MM.1S (cell line): ENCODE results near the gene NSD1.

Source experiments
- DNase-seq: peaks from one replicate; pipeline ENCODE4 v3.0.0-alpha.2; 2015
- H2AFZ ChIP-seq: fragments of 300-600 bp; sonication (generic); 2 replicates; pipeline ENCODE4 v1.6.0; 2016; ENCODE audit warnings: antibody characterized with exemption, low read length
- H3F3A ChIP-seq: fragments of 300-600 bp; sonication (generic); 2 replicates; pipeline ENCODE4 v1.6.1; 2016; ENCODE audit warnings: mild to moderate bottlenecking, antibody characterized with exemption, low read length, moderate library complexity, mixed read lengths; ENCODE audit not compliant: insufficient read depth
- H3K27ac ChIP-seq: fragments of 300-600 bp; sonication (generic); 2 replicates; pipeline ENCODE4 v1.5.1; 2016; ENCODE audit warnings: mild to moderate bottlenecking, low read length
- H3K27me3 ChIP-seq: fragments of 300-600 bp; sonication (generic); replicated peaks from 2 replicates; pipeline ENCODE4 v1.6.0; 2016; ENCODE audit warnings: low read length; ENCODE audit not compliant: insufficient read depth
- H3K36me3 ChIP-seq: fragments of 300-600 bp; sonication (generic); replicated peaks from 2 replicates; pipeline ENCODE4 v1.6.1; 2016; ENCODE audit warnings: mild to moderate bottlenecking, low read length, mixed read lengths; ENCODE audit not compliant: insufficient read depth
- H3K4me1 ChIP-seq: fragments of 300-600 bp; sonication (generic); 2 replicates; pipeline ENCODE4 v1.6.1; 2016; ENCODE audit warnings: low read length, mixed read lengths
- H3K4me2 ChIP-seq: fragments of 300-600 bp; sonication (generic); 2 replicates; pipeline ENCODE4 v1.6.0; 2016; ENCODE audit warnings: low read depth, low read length
- H3K4me3 ChIP-seq: fragments of 300-600 bp; sonication (generic); 2 replicates; pipeline ENCODE4 v1.5.1; 2016; ENCODE audit warnings: low read length, mixed read lengths
- H3K79me2 ChIP-seq: fragments of 300-600 bp; sonication (generic); 2 replicates; pipeline ENCODE4 v1.6.1; 2016; ENCODE audit warnings: mixed run types, low read length, mixed read lengths
- H3K9ac ChIP-seq: fragments of 300-600 bp; sonication (generic); 2 replicates; pipeline ENCODE4 v1.6.1; 2016; ENCODE audit warnings: low read length, mixed read lengths
- H3K9me2 ChIP-seq: fragments of 300-600 bp; sonication (generic); replicated peaks from 2 replicates; pipeline ENCODE4 v1.6.1; 2016; ENCODE audit warnings: mild to moderate bottlenecking, low read length, mixed read lengths; ENCODE audit not compliant: insufficient read depth
- H3K9me3 ChIP-seq: fragments of 300-600 bp; sonication (generic); replicated peaks from 2 replicates; pipeline ENCODE4 v1.6.1; 2016; ENCODE audit warnings: mild to moderate bottlenecking, low read length, mixed read lengths; ENCODE audit not compliant: insufficient read depth
- H4K20me1 ChIP-seq: fragments of 300-600 bp; sonication (generic); 2 replicates; pipeline ENCODE4 v1.6.1; 2016; ENCODE audit warnings: mild to moderate bottlenecking, low read length, moderate library complexity, mixed read lengths; ENCODE audit not compliant: insufficient read depth
- EZH2 ChIP-seq: fragments of 300-600 bp; sonication (generic); optimal IDR thresholded peaks from 2 replicates; pipeline ENCODE3; 2017; ENCODE audit warnings: low read depth, mild to moderate bottlenecking, antibody characterized with exemption, low read length, mixed read lengths
- EZH2phosphoT487 ChIP-seq: fragments of 300-600 bp; sonication (generic); IDR thresholded peaks from 2 replicates; pipeline ENCODE4 v1.6.1; 2018; ENCODE audit warnings: antibody characterized with exemption, low read length
- TF ChIP-seq, protein P1 (sequence below): fragments of 300-600 bp; sonication (generic); IDR thresholded peaks from 2 replicates; pipeline ENCODE4 v1.5.1; 2016; ENCODE audit warnings: antibody characterized with exemption, low read length, mixed read lengths

The NSD1 gene

DNA sequence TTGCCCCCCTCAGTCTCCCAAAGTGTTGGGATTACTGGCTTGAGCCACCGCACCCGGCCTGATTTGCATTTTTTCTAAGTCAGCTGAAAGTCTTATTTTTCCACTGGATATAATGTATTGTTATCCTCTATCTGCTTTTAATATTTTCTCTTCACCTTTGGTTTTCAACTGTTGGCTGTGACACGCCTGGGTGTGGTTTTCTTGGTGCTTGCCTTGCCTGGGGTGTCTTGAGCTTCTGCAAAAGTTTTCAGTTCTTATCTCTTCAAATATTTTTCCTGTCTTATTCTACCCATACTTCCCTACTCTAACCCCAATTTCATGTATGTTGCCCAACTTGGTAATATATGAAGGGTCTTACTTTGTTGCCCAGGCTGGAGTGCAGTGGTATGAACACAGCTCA, 182.4 kb downstream of the NSD1 start:
- H3K27ac ChIP-seq, result no peak overlapping the region
- H3K4me3 ChIP-seq, result no peak overlapping the region
- H3K27me3 ChIP-seq, result no peaks in the 10 kb centered on the region
- H3F3A ChIP-seq, result peaks cover 19% of the 10 kb centered on the region
- no peak overlapping the region for H2AFZ ChIP-seq
- TF ChIP-seq, protein P1, sequence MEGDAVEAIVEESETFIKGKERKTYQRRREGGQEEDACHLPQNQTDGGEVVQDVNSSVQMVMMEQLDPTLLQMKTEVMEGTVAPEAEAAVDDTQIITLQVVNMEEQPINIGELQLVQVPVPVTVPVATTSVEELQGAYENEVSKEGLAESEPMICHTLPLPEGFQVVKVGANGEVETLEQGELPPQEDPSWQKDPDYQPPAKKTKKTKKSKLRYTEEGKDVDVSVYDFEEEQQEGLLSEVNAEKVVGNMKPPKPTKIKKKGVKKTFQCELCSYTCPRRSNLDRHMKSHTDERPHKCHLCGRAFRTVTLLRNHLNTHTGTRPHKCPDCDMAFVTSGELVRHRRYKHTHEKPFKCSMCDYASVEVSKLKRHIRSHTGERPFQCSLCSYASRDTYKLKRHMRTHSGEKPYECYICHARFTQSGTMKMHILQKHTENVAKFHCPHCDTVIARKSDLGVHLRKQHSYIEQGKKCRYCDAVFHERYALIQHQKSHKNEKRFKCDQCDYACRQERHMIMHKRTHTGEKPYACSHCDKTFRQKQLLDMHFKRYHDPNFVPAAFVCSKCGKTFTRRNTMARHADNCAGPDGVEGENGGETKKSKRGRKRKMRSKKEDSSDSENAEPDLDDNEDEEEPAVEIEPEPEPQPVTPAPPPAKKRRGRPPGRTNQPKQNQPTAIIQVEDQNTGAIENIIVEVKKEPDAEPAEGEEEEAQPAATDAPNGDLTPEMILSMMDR, result no peak
- TF ChIP-seq EZH2phosphoT487 (no peak), EZH2 (no peak)
- H3K9me3 ChIP-seq, result no peaks in the 10 kb centered on the region
- H3K9ac ChIP-seq, result no peak overlapping the region
- no peak overlapping the region for H3K4me2 ChIP-seq
- DNase-seq, result no peak
- peaks cover 7% of the 10 kb centered on the region for H3K79me2 ChIP-seq
- no peaks in the 10 kb centered on the region for H4K20me1 ChIP-seq
- H3K9me2 ChIP-seq, result no peaks in the 10 kb centered on the region
- no peaks in the 10 kb centered on the region for H3K4me1 ChIP-seq
- no peaks in the 10 kb centered on the region for H3K36me3 ChIP-seq

DNA sequence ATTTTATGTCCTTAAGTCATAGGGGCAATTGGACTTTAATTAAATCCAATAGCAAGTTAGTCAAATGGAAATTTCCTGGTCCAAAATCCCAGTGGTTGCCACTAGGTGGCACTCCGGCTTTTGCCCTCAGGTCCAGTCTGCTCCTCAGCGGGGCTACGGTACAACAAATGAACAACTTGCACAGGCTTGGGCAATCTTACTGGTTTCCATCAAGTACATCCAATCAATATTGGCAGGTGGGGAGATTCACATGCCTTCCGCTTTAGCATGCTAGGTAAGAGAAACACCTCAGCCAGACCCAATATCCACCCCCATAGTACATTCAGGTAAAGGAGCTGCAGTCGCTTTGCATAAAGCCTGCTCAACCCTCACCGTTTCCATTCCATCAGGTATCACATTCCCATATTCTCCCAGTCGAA, 184.4 kb downstream of the NSD1 start:
- peak; percentile 77 for DNase-seq
- H3K36me3 ChIP-seq, result no peaks in the 10 kb centered on the region
- H3K79me2 ChIP-seq, result no peaks in the 10 kb centered on the region
- H3K9ac ChIP-seq, result no peak overlapping the region
- no peak overlapping the region for H3K4me3 ChIP-seq
- no peaks in the 10 kb centered on the region for H3K27me3 ChIP-seq
- no peaks in the 10 kb centered on the region for H3K4me1 ChIP-seq
- peaks cover 5% of the 10 kb centered on the region; the same call in 1 of the 2 replicates for H3F3A ChIP-seq
- H3K27ac ChIP-seq, result no peak overlapping the region
- no peaks in the 10 kb centered on the region for H3K9me2 ChIP-seq
- H3K4me2 ChIP-seq, result no peak overlapping the region
- H3K9me3 ChIP-seq, result no peaks in the 10 kb centered on the region
- TF ChIP-seq EZH2phosphoT487, result no peak
- TF ChIP-seq, protein P1, result peak; percentile 96
- no peak overlapping the region for H2AFZ ChIP-seq
- H4K20me1 ChIP-seq, result no peaks in the 10 kb centered on the region

DNA sequence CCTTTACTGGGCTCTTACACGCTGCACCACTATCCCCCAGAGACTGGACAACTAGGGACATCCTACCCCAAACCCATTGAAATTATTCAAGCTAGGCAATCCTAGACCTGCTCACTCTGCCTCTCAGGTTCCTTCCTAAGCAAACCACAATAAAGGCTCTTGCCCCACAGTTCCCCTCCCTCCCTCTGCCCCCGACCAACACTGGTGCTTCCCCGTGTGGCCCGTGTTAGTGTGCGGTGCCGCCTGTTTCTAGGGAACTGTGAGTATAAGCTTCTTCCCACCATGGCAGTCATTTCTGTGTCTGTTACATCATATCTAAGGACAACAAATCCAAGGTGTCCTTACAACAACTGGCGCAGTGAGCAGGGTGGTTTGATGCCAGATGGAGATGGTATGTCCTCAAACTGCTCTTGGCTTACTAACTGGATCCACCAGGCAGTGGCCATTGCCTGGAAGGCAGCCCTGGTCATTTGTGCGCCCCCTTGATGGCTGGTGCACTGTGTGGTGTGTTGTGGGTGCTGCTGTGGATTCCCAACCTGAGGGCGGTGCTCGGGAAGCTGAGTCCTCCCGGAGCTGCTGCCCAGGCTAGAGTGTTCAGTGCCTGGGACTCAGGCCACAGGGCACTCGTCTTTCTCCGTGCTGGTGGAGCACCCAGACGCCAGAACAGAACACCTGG, 186.5 kb downstream of the NSD1 start:
- H3F3A ChIP-seq, result 0 out of 2 replicates have a peak, but pooled peaks cover 4% of the 10 kb centered on the region
- DNase-seq, result no peak
- H3K79me2 ChIP-seq, result no peaks in the 10 kb centered on the region
- H4K20me1 ChIP-seq, result no peaks in the 10 kb centered on the region
- no peaks in the 10 kb centered on the region for H3K36me3 ChIP-seq
- H3K9me3 ChIP-seq, result no peaks in the 10 kb centered on the region
- no peak overlapping the region for H3K27ac ChIP-seq
- H3K9me2 ChIP-seq, result no peaks in the 10 kb centered on the region
- no peaks in the 10 kb centered on the region for H3K27me3 ChIP-seq
- no peak overlapping the region for H3K4me2 ChIP-seq
- no peak for TF ChIP-seq EZH2
- TF ChIP-seq EZH2phosphoT487, result no peak
- TF ChIP-seq, protein P1, result no peak
- H2AFZ ChIP-seq, result no peak overlapping the region
- no peaks in the 10 kb centered on the region for H3K4me1 ChIP-seq
- no peak overlapping the region for H3K4me3 ChIP-seq
- no peak overlapping the region for H3K9ac ChIP-seq
